ENCODE data around the gene CRNKL1. TPM values are rescaled to one million over a fixed set of nuclear protein-coding genes. Genes with fewer than 3 reads are reported as not detected.

Gene CRNKL1
- total RNA-seq, 1 experiment from 2014 or later = 20.4 TPM

DNA sequence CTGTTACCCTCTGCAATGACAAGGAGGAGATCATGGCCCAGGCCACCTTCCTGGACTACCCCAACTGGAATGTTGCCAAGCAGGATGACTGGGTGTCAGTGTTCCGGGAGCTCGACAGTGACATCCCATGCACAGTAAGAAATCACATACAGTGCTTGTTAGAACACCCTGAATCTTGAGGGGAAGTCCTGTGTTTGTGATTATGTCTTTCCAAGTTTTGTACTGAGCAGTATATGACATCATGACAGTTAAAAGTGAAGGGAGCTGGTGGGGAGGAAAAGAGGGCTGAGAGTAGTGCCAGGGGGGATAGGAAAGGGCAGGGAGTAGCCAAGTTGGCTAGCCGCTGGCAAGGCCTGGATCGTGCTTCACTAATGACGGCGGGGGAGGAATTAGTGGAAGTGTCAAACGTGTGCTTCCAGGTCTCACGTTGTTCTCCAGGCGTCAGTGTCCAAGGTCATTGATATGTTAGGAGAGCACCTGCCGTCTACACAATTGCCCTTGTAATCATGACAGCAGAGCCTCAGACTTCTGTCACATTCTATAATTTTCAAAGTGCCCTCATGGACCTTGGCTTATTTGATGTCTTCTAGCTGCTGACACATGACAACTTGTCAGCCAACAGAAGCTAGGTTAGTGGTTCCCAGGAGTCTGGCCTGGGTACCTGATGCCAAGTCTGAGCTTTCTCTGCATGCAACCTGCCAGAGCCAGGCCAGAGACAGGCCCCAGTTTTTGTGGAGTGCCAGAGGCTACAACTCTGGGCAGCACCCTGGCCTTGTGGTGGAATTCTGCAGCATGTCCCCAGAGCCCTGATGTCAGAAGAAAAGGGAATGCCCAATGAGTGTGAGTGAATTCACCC lies 18.8 kb upstream of the CRNKL1 start:
- H3K9me2 ChIP-seq (ENCODE audit: insufficient read depth) = no peaks in the 10 kb centered on the region
- ChIA-PET POLR2A (no interaction called here), RAD21 (ENCODE audit: low non-redundant PET in 1 of 2, low total read pairs in 2 of 2, uncharacterized antibody in 2 of 2, unreplicated experiment in 2 of 2) (no interaction called here), CTCF (no interaction called here)
- H3K4me1 ChIP-seq (ENCODE audit: control insufficient read depth in 1 of 2, insufficient read depth in 2 of 2, low read length in 2 of 2) = no peaks in the 10 kb centered on the region
- ATAC-seq (no peak), DNase-seq (ENCODE audit: low read depth, low spot score) (no peak)
- no peak overlapping the region for H2AFZ ChIP-seq (ENCODE audit: low read depth, low read length, poor library complexity, severe bottlenecking)
- BruUV-seq (replicated peaks) = no TSS peak
- intact Hi-C loops (cut with micrococcal nuclease) = no loop called here
- no peak overlapping the region for H3K4me2 ChIP-seq (ENCODE audit: low read length)
- H3K79me2 ChIP-seq (ENCODE audit: insufficient read depth, low read length) = no peaks in the 10 kb centered on the region
- H3K36me3 ChIP-seq (ENCODE audit: control insufficient read depth in 1 of 2, insufficient read depth in 2 of 2, low read length in 2 of 2) = no peaks in the 10 kb centered on the region
- no peaks in the 10 kb centered on the region for H3K27me3 ChIP-seq (ENCODE audit: insufficient read depth, low read length)
- H3K9ac ChIP-seq (ENCODE audit: low read length) = no peak overlapping the region
- no peaks in the 10 kb centered on the region for H4K20me1 ChIP-seq (ENCODE audit: insufficient read depth)
- H3K9me3 ChIP-seq (ENCODE audit: control insufficient read depth in 1 of 2, insufficient read depth in 1 of 2, low read depth in 1 of 2, low read length in 2 of 2) = no peaks in the 10 kb centered on the region
- no peak overlapping the region for H3K4me3 ChIP-seq (replicated peaks in 1 of 2; ENCODE audit: low read depth in 1 of 2, low read length in 2 of 2)
- TF ChIP-seq CEBPB (IDR thresholded peaks at IDR 0.05; ENCODE audit: low read depth) (no peak), ZFX (IDR thresholded peaks at IDR 0.05) (no peak), EGR1 (IDR thresholded peaks at IDR 0.05; ENCODE audit: low read depth) (no peak), POLR2A (IDR thresholded peaks at IDR 0.05; ENCODE audit: borderline replicate concordance, extremely low read depth, insufficient read depth, insufficient read length) (no peak), JUND (IDR thresholded peaks at IDR 0.05) (no peak), ELF1 (IDR thresholded peaks at IDR 0.05; ENCODE audit: borderline replicate concordance, low read depth) (no peak), EZH2 (IDR thresholded peaks at IDR 0.05) (no peak), SP1 (IDR thresholded peaks at IDR 0.05; ENCODE audit: low read depth) (no peak), FOSL1 (IDR thresholded peaks at IDR 0.05; ENCODE audit: low read depth) (no peak), EZH2phosphoT487 (IDR thresholded peaks at IDR 0.05; ENCODE audit: borderline replicate concordance) (no peak), CBX3 (IDR thresholded peaks at IDR 0.05; ENCODE audit: low read depth) (no peak), ZNF274 (IDR thresholded peaks at IDR 0.05; ENCODE audit: low read depth, low read length) (no peak), RAD21 (IDR thresholded peaks at IDR 0.05; ENCODE audit: low read depth) (no peak)
- TF ChIP-seq, protein P1, sequence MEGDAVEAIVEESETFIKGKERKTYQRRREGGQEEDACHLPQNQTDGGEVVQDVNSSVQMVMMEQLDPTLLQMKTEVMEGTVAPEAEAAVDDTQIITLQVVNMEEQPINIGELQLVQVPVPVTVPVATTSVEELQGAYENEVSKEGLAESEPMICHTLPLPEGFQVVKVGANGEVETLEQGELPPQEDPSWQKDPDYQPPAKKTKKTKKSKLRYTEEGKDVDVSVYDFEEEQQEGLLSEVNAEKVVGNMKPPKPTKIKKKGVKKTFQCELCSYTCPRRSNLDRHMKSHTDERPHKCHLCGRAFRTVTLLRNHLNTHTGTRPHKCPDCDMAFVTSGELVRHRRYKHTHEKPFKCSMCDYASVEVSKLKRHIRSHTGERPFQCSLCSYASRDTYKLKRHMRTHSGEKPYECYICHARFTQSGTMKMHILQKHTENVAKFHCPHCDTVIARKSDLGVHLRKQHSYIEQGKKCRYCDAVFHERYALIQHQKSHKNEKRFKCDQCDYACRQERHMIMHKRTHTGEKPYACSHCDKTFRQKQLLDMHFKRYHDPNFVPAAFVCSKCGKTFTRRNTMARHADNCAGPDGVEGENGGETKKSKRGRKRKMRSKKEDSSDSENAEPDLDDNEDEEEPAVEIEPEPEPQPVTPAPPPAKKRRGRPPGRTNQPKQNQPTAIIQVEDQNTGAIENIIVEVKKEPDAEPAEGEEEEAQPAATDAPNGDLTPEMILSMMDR (IDR thresholded peaks at IDR 0.05 in 2 of 3, conservative IDR thresholded peaks at IDR 0.05 in 1 of 3; ENCODE audit: borderline replicate concordance in 1 of 3, insufficient read depth in 1 of 3, low read depth in 2 of 3, low read length in 2 of 3) = no peak
- TF ChIP-seq, protein P2, sequence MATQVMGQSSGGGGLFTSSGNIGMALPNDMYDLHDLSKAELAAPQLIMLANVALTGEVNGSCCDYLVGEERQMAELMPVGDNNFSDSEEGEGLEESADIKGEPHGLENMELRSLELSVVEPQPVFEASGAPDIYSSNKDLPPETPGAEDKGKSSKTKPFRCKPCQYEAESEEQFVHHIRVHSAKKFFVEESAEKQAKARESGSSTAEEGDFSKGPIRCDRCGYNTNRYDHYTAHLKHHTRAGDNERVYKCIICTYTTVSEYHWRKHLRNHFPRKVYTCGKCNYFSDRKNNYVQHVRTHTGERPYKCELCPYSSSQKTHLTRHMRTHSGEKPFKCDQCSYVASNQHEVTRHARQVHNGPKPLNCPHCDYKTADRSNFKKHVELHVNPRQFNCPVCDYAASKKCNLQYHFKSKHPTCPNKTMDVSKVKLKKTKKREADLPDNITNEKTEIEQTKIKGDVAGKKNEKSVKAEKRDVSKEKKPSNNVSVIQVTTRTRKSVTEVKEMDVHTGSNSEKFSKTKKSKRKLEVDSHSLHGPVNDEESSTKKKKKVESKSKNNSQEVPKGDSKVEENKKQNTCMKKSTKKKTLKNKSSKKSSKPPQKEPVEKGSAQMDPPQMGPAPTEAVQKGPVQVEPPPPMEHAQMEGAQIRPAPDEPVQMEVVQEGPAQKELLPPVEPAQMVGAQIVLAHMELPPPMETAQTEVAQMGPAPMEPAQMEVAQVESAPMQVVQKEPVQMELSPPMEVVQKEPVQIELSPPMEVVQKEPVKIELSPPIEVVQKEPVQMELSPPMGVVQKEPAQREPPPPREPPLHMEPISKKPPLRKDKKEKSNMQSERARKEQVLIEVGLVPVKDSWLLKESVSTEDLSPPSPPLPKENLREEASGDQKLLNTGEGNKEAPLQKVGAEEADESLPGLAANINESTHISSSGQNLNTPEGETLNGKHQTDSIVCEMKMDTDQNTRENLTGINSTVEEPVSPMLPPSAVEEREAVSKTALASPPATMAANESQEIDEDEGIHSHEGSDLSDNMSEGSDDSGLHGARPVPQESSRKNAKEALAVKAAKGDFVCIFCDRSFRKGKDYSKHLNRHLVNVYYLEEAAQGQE (IDR thresholded peaks at IDR 0.05; ENCODE audit: low read depth) = no peak
- TF ChIP-seq, protein P3, sequence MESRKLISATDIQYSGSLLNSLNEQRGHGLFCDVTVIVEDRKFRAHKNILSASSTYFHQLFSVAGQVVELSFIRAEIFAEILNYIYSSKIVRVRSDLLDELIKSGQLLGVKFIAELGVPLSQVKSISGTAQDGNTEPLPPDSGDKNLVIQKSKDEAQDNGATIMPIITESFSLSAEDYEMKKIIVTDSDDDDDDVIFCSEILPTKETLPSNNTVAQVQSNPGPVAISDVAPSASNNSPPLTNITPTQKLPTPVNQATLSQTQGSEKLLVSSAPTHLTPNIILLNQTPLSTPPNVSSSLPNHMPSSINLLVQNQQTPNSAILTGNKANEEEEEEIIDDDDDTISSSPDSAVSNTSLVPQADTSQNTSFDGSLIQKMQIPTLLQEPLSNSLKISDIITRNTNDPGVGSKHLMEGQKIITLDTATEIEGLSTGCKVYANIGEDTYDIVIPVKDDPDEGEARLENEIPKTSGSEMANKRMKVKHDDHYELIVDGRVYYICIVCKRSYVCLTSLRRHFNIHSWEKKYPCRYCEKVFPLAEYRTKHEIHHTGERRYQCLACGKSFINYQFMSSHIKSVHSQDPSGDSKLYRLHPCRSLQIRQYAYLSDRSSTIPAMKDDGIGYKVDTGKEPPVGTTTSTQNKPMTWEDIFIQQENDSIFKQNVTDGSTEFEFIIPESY (IDR thresholded peaks at IDR 0.05; ENCODE audit: extremely low read depth, insufficient replicate concordance, low read length) = no peak
- H3K27ac ChIP-seq (ENCODE audit: low read depth, low read length) = no peak overlapping the region
